HG02884 (cell line): ENCODE data around the gene NAA40.

Experiments used
- ATAC-seq: cut with Tn5 transposase; IDR thresholded peaks from one replicate; pipeline ENCODE4 v1.9.1; 2021; ENCODE audit warnings: mild to moderate bottlenecking, moderate library complexity; ENCODE audit not compliant: unreplicated experiment

NAA40 gene

DNA sequence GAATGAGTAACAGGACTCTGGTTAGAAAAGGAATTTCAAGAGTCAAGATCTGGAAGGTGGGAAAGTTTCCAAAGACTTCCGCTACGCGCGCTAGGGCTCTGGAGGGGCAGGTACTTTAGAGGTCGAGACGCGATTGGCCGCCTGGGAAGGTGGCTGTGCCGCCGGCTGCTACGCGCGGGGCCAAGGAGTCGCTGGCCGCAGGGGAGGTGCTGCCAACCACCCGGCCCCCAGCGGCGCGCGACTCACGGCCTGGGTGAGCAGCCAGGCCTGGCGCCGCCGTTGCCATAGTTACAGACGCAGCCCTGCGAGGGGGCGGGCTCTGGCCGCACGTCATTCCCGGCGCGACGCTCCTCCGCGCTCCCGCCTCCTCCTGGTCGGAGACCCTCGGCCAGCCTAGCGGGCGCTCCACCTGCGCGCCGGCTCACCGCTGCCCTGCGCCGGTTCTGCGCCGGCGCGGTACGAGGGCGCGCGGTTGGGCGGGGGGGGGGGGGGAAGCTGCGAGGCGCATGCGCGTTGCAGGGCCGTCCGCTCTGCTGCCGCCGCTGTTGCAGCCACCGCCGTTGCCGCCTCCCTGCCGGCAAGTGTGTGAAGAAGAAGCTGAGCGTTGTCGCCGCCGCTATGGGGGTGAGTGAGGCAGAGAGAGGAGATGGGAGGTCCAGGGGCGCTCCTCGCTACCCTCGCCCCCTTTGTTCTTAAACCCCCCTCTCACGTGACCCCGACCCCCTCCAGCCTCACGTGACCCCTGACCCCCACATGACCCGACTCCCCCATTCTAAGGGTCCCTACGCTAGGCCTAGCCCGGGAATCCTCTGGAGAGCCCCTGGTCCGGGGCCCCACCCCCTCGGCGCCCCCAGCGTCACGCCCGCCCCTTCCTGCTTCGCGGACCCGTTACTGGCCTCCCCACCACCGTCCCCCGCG, at the start of gene NAA40:
TSS of gene NAA40 (plus strand) at position 524 of the 918 bp plus-strand sequence. CDS start at position 619, 95 bp downstream.
- ATAC-seq = peak; percentile 88

DNA sequence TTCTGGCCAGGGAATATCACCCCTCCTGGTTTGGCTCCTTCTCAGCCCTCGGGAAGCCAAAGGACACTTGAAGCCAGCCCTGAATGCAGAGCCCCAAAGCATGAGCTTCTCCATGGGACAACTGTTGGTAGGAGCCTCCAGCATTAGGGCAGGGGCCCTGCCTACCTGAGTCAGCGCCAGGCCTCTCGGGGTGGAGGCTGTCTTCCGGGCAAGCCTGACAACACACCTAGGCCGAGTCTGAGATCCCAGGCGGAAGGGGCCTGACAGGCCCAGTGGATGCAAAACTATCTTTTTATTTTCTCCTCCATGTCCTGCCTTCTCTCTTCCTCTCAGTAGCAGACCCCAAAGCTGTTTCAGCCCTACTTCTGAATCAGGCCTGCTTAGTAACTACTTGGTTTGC, 49.5 kb upstream of the NAA40 start:
- ATAC-seq = no peak

DNA sequence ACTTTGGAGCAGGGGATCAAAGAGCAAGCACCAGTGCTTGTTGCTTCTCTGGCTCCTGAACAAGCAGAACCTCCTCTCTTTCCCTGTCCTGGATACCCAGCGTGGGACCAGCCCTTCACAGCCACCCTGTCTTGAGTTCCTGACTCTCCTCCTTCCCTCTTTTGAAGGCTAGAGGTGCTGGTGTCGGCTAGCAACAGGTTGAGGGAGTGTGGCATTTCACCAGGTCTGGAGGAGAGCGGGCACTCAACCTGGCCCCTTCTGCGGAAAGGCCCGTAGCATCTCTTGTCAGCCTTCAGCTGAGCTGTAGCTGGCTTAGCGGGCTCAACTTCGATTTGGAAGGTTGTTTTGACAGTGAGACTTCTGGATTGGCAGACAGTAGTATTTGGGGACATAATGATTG, 48.4 kb upstream of the NAA40 start:
- no peak for ATAC-seq

DNA sequence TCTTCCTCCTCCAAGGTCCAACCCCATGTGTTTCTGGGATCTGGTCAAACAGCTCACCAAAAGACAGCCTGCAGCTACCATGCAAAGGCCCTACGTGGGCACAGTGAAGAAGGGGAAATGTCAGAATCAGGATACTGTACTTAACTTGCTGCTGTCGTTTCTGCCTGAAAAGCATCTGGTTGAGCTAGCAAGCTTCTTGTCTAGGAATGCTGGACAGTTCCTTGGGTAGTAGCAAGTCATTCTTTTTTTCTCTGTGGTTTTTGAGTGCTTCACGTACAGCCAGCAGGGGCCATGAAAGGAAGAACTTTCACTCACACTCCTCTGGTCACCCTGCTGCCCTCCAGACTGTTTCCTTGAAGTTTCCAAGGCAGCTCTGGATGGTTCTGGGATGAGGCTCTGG, 46.6 kb upstream of the NAA40 start:
- ATAC-seq = no peak

DNA sequence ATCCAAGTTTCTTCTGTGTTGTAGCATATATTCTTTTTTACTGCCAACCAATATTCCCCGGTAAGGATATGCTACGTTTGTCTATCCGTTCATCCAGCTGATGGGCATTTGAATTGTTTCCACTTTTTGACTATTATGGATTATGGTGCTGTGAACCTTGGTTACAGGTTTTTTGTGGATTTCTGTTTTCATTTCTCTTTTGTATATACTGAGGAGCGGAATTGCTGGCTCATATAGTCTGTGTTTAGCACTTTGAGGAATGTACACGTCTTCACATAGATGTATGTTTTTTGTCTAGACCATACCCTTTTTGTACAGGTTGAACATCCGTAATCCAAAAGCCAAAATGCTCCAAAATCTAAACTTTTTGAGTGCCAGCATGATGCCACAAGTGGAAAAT, 45.4 kb upstream of the NAA40 start:
- no peak for ATAC-seq

DNA sequence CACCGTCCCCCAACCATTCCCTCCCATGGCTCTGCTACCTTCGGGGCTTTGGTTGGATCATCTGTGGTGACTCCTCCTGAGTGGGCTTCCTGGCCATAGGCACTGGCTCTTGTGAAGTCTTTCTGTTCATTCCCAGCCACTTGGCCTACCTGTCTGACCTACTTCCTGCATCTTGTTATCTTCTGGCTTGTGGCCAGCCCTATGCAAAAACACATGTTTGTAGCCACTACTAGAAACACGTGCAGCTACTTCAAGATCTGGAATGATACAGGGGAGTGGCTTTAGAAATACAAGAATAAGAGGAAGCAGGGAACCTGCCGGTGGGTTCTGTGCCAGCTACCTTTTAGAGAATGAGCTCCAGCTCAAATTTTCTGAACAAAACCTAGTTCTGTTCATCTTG, 42.7 kb upstream of the NAA40 start:
- no peak for ATAC-seq

DNA sequence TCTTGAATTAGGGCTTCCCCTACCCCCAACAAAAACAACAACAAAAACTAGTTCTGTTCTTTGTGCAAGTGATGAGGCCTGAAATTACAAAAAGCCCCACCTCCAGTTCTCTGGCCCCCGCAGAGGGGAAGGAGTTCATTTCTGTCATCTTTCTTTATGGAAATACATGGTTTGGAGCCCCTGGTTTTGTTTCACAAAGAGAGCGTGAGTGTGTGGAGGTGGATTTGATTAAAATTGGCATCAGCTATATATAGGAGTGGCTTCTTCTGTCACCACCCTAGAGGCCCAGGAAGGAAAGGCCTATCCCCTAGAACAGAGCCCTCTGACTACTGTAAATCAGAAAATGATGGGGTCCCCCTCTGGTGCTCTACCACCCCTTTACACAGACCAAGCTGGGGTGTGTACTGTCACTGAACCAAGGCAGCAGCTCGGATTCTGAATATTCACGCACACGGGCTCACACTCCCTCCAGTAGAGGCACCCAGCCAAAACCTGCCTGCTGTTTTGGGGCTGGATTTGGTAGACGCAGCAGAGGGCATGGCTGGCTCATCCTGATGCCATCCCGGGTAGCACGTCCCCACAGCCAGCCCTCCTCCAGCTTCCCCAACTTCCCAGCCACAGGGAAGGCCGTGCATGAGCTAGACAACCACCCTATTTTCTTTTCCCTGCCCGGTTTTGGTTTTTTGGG, 41.2 kb upstream of the NAA40 start:
- ATAC-seq = no peak

DNA sequence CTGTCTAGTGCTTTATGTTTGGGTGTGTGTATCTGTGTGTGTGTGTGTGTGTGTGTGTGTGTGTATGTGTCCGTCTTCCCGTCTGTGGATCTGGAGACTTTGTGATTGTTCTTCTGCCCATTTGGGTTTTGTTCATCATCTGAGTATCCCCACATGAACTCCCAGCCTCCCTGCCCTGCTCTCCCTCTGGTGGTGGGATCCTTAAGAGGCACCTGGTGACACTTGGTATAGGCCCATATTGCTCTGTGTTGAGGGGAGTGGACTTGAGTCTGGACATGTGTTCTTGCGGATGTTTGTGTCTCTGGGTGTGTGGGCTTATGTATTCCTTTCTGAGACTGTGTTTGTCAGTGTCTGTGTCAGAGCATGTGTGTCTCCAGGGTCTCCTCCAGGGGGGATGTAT, 37.1 kb upstream of the NAA40 start:
- no peak for ATAC-seq

DNA sequence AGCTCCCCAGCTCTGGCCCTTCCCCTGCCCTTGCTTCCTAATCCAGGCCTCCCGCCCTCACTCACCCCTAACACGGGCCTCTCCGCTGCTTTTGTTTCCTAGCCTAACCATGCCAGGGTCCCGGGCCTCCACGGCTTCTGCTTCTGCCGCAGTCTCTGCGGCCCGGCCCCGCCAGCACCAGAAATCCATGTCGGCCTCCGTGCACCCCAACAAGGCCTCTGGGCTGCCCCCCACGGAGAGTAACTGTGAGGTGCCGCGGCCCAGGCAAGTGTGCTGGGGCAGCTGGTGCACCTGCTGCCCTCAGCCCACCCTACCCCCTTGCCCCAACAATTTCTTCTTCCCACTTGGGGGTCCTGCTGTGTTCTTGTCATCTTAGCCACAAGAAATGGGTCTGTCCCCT, 34.9 kb upstream of the NAA40 start:
- ATAC-seq = no peak

DNA sequence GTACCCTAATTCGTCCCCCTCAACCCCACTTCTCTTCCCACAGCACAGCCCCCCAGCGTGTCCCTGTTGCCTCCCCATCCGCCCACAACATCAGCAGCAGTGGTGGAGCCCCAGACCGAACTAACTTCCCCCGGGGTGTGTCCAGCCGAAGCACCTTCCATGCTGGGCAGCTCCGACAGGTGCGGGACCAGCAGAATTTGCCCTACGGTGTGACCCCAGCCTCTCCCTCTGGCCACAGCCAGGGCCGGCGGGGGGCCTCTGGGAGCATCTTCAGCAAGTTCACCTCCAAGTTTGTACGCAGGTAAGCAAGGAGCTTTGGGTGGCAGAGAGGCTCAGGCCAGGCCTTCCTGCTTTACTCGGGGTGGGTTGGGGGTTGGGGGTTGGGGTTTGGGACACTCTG, 34.1 kb upstream of the NAA40 start:
- no peak for ATAC-seq

DNA sequence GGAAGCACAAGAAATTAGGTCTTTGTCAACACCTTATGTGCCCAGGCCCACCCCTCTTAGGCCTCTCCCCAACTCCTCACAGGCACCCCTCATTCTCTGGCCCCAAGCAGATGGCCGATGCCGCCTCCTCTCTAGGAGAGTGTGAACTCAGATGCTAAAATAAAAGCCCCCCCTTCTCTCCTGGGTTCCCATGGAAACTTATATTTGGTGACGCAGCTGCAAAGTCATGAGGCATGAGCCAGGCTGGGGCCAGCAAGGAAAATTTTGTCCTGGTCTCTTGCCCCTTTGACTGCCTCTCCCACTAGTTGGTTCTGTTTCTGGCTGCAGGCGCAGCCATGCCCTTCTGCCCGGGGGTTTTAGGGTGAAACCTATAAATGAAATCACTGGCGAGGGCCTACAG, 33.6 kb upstream of the NAA40 start:
- no peak for ATAC-seq

DNA sequence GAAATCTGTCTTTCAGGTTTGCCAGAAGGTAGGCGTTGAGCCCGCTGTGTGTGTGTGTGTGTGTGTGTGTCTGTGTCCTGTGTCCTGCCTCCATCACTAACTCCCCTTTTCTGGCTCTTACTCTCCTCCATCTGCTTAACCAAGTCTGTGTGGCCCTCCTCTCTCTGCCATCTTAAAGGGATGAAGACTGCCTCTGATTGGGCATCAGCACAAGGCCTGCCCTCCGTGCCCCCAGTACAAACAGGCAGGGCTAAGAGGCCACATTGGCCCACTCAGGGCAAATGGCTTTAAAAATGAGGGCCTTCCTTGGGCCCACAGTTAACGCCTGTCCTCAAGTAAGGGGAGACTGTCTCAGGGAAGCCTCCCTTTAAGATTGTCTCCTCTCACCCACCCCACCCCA, 32.7 kb upstream of the NAA40 start:
- ATAC-seq = no peak

DNA sequence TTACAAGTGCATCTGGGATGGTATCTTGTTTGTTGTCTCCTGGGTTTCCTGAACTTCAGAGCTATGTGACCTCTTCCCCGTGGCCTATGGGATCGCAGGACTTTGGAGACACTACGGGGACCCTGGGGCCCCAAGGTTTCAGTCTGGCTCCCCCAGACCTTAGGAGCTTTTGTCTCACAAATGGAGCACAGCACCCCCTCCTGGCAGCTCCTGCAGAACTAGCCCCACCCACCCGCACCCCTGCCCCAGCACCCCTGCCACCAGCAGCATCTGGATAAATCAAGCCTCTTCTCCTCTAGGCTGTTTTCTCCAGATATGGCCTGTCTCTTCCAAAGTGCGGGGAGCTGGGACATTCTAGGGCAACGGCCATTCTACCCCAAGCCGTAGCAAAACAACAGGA, 32.2 kb upstream of the NAA40 start:
- no peak for ATAC-seq

DNA sequence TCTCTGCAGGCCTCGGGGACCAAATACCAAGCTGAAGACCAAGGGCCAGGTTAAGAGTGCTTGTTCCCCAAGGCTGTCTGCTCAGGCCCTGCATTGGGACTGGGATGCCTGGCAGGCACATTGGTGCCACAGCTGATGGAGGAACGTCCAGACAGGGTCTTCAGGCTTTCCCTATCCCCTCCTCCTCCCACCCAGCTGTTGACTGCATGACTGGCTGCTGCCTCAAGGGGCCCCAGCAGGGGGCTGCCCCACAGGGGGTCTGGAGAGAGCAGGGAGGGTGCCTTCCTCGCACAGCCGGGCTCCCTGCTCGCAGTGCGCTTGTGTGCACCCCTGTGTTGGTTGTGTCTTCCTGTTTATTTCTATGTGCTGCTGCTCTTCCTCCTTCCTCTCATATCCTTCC, 31.7 kb upstream of the NAA40 start:
- ATAC-seq = no peak

DNA sequence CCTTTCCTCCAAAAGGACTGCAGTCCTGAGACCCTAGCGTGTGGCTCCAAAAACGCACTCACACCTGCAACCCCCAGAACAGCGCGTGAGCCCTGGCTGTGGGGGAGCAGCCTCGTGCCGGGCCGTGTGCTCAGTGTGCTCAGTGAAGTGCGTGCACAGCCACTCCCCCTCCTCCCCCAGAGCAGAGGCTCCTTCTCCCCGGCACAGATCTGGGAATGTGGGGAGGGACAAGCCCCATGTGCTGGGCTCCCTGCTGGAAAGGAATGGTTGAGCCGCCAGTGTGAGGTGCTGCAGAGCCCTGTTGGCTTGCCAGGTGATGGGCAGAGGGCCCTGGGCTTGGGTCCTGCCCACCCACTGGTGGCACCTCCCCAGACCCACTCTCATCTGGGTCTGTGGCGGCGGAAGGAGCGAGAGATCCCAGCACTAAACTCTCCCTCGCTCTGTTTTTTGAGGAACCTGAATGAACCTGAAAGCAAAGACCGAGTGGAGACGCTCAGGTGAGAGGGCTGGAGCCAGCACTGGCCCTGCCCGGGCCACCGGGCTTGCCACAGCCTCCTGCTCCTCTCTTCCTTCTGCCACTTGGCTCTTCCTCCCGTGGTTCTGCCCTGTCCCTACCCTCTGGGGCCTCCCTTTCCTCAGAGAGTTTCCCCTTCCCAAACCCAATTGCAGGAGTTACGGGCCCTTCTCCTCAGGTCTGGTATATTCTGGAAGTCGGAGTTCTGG, 30.8 kb upstream of the NAA40 start:
- no peak for ATAC-seq

DNA sequence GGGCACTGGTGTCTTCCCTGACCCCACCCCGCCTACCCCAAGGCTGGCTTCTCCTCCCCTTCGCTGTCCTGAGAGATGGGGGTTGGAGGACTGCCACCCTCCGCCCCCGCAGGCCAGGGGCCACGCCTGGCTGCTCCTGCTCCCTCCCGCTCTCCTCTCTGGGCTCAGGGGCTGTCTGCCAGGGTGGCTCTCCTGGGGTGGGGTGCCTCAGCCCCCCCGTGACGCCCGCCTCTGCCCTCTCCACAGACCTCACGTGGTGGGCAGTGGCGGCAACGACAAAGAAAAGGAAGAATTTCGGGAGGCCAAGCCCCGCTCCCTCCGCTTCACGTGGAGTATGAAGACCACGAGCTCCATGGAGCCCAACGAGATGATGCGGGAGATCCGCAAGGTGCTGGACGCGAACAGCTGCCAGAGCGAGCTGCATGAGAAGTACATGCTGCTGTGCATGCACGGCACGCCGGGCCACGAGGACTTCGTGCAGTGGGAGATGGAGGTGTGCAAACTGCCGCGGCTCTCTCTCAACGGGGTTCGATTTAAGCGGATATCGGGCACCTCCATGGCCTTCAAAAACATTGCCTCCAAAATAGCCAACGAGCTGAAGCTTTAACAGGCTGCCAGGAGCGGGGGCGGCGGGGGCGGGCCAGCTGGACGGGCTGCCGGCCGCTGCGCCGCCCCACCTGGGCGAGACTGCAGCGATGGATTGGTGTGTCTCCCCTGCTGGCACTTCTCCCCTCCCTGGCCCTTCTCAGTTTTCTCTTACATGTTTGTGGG, 30.0 kb upstream of the NAA40 start:
- no peak for ATAC-seq

DNA sequence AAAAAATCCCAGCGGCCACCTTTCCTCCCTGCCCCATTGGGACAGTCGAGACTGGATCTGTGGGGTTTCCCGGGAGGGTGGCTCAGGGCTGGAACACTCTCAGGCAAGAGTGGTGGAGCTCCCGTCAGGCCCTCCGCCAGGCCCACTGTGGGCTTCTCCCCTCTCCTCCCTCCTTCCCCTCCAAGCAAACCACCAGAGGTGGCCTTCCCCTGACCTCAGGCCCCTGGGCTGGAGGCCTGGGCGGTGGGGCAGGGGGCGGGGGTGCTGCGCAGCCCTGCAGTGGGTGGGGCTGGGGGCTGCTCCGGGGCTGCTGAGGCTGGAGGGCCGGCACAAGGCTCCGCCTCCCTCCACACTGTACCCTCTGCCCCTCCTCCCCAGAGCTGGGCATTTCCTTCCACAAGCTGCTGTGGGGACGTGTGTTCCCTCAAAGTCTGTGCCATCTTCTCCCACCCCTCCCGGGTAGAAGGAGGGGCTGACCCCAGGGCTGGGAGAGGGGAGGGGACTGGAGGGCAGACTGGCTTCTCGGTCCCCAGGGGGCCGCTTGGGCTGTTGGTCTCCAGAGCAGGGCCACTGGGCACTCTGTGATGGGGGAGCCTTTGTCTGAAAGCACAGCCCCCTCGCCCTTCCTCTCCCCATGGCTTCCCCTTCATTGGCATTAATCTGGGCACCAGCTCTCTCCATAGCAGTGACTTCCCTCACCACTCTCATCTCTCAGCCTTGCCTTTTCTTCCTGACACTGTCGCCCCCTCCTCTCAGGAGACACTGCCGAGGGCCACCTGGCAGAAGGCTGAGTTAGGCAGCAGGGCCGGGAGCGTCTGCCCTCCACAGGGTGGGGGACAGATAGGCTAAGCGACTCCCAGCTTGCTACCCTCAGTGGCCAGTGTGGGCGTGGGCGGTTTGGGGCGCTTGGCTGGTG, 29.0 kb upstream of the NAA40 start:
- no peak for ATAC-seq

DNA sequence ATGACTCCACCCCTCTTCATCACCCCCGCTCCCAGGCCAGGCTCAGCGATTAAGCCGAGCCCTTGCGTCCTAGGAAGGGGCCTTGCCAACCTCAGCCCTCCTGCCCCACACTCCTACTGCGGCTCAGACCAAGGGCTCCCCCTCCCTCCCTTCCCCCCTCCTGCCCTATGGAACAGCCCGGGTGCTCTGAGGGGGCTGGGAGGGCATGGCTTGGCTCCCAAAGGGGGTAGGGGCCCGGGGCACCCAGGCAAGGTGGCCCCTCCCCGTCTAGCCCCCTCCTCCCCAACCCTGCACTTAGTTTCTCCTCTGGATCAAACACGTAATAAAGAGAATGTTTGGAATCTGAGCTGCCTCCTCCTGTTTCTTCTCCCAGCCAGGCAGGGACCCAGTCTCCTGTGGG, 28.1 kb upstream of the NAA40 start:
- ATAC-seq = no peak

DNA sequence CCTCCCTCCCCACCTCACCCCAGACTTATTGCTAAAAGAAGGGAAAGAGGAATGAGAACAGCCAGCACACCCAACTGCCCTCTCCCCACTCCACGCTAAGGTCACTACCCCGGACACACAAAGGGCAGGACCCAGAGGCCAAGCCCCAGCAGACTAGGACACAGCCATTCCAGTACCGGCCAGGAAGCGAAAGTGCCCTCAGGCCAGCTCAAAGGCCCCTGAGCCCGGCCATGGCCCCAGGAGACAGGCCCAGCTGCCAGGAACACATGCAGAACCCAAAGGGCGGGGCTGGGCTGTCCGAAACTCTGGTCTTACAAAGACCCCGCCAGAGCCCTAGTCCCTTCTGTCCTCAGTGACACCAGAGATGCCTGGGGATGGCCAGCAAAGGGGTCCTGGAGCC, 27.4 kb upstream of the NAA40 start:
- ATAC-seq = no peak

DNA sequence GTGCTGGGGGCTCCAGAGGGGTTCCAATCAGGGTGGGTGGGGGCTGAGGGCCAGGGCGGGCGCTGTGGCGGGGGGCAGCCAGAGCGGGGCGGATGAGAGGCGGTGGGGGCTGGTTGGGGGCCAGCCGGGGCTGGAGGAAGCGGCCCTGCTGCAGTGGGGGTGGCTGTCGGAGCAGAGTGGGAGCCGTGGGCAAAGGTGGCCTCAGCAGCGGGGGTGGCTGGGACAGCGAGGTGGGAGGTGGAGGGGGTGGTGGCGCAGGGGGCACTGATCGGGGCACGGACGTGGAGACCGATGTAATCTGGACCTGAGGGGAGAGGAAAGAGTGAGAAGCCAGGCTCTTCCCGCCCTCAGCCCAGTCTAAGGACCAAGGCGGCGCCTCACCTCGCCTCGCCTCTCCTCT, 26.9 kb upstream of the NAA40 start:
- ATAC-seq = no peak
